ENCODE results near the gene BMPR1B.
"Not testable (repeated sequence)": the region's sequence is repeated elsewhere in the genome, so short reads cannot be mapped to it uniquely, and the experiment has no call there.

BMPR1B gene

DNA sequence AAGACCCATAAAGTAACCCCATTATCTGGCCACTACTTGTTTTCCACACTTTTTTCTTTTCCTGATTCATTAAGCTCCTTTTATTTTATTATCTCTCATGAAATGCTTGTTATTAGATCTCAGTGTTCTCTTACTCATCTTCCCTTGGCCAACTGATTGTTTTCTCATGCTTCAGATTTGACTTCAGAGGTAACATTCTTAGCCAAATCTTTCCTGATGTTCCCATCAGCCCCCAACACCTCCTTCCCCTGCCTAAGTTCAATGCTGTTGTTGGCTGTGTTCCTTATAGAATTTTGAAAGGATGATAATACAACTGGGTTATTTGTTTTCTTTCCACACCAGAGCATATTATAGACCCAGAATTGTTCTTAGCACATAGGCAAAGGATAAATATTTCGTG lies 75.6 kb downstream of the BMPR1B start:
- no peak for DNase-seq (ENCODE audit: low read depth)

DNA sequence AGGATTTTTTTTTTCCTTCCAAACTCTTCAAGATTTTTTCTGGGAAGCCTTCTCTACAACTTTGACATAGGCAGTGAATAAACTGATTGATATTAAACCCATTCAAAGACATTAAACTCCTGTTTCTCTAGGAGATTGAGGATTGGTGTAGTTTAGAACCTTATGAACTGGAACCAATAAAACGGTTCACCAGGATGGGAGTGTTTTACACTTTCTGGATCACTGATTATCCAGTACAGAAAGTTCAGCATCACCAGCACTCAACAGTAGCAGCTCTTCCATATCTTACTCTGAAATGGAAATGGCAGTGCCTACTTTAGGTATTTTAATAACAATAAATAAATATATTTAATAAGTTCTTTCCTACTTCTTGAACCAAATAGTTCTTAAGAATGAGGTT lies 76.7 kb downstream of the BMPR1B start:
- no peak for DNase-seq (ENCODE audit: low read depth)

DNA sequence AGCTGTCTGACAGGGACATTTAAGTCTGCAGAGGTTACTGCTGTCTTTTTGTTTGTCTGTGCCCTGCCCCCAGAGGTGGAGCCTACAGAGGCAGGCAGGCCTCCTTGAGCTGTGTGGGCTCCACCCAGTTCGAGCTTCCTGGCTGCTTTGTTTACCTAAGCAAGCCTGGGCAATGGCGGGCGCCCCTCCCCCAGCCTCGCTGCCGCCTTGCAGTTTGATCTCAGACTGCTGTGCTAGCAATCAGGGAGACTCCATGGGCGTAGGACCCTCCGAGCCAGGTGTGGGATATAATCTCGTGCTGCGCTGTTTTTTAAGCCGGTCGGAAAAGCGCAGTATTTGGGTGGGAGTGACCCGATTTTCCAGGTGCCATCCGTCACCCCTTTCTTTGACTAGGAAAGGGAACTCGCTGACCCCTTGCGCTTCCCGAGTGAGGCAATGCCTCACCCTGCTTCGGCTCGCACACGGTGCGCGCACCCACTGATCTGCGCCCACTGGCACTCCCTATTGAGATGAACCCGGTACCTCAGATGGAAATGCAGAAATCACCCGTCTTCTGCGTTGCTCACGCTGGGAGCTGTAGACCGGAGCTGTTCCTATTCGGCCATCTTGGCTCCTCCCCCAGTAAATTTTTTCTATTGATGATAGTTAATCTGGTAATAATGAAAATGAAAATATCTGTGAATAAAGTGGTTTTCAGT lies 83.6 kb downstream of the BMPR1B start:
- not testable (repeated sequence) for DNase-seq (ENCODE audit: low read depth)

DNA sequence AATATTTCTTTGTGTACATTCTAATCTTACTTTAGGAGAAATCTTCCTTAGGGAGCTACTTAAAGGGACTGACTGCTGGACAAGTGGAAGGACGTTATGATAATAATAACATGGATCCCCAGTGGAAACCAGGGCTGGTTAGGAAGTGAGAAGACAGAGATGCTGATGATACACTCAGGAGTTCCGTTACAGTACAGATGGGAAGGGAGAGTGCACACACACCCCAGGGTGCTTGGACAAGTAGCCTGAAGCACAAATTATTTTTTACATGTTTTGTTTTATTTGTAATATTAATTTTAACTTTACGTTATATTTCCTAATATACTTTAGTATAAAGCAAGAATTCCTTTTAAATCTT lies 84.1 kb downstream of the BMPR1B start:
- no peak for DNase-seq (ENCODE audit: low read depth)

DNA sequence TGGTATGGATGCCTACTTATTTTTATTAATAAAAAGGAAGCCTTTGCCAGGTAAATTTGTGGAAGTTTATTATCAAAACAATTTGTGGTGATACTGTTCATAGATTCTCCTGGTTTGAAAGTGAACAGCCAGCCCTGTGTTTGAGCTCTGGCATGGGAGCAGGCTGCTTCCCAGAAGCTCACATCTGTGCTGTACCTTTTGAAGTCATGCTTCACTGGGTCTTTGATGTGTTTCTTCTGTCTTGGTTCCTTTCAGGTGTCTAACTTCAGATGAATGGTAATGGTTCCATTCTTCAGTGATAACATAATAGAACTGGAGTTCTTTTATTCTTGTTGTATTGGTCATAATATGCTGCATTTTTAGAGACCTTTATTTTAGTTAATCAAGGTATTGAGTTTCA lies 85.5 kb downstream of the BMPR1B start:
- DNase-seq (ENCODE audit: low read depth) = no peak

DNA sequence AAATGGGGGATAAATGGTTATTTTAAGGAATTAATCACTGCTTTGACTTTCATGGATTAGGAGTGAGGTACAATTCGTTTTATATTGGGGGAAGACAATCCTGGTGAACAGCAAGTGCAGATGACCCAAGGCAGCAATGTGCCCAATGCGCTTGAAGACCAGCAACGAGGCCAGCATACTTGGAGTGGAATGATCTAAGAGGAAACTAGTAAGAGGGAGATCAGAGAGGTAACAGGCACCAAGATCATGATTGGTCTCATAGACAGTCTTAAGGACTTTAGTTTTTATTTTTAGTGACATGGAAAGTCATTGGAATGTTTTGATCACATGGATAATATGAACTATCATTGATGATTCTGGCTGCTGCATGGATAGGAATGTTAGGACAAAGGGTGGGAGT lies 90.6 kb downstream of the BMPR1B start:
- DNase-seq (ENCODE audit: low read depth) = no peak

DNA sequence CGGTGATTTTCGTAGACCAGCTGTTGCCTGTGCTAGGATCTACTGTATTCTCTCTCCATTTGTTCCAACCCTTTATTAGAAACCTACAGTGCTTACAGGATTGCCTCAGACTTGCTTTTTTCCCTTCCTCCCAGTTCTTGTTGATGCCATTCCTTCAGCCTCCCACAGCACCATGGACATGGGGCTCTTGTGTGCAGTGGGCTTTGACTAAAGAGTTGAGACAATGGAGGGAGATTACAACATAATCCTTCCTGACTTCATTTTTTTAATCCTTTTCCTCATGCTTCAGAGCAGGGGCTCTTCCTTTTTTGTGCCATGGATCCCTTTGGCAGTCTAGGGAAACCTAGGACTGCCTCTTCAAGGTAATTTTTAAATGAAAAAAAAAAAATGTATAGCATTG lies 92.1 kb downstream of the BMPR1B start:
- no peak for DNase-seq (ENCODE audit: low read depth)

DNA sequence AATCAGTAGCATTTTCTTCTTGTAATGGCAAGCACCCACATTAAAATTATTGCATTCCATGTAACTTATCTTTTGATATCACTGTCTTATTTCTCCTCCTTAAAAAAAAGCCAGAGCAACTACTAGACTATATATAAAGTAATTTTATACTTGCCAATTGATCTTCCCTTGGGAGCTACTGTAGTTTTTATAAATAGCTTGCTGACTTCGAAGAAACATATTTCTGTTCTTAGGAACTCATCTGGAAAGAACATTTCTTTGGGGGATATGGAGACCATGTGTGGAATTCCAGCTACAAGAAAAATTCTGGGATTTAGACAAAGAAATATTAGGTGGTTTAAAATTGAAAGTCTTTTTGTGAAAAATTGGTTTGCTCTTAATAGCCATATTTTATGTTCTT lies 94.9 kb downstream of the BMPR1B start:
- DNase-seq (ENCODE audit: low read depth) = no peak

DNA sequence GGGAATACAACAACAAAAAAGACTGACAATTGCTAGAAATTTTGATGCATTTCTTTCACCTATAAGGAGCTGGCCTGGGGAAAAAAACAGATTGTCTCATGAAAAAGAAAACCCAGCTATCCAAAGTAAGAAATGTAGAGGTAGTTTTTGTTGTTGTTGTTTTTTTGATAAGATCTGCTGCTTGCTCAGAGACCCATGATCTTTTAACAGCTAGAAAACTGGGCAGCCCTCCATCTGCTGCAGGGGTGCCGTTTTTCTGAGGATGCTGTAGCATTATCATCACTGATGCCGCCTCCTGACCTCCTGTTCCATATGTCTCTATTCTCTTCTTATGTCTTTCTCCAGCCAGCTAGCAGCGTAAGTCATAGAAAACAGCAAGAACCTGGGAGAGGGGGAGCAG lies 98.3 kb downstream of the BMPR1B start:
- DNase-seq (ENCODE audit: low read depth) = no peak

DNA sequence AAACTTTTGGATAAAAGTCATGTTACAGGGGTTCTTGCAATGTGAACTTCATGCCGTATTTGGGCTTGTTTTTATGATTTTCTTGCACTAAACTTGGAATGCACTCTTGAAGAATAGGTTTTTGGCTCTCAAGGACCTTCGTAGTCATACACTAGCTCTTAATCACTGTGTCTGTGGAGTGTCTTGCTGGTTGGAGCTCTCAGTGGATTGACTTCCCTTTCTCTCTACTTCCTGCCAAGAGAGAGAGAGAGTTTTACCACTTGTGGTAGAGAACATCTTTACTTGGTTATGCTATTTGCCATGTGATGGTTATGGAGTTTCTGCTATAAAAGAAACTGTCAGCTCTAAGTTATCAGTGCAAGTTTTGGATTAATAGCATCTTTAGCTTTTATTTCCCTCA lies 112.4 kb downstream of the BMPR1B start:
- DNase-seq (ENCODE audit: low read depth) = no peak

DNA sequence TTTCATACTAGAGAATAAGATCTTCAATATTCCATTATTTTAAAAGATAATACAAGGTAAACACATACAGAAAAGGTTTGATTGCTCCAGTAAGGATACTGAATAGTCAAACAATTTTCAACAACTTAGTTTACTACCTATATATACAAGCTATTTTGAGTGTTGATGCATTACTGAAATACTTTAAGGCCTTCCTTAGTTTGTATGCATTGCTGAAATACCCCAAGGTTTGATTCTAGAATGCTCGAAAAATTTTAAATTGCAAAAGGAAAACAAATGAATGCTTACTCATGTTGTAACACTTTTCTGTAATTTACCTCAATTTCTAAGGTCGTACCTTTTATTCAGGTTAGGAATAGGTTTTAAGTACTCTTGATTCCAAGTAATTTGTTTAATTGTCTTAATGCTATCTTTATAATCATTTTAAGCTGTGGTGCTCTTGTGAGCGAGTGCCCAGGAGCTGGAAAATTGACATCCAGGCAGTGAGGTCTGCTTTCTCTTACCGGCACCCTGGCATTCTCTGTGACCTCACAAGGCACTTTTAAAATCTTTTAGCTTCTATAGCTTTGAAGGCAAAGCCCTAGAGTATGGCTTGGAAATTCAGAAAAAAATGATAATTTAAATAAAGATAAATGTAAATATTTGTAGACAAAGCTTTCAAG lies 114.0 kb downstream of the BMPR1B start:
- DNase-seq (ENCODE audit: low read depth) = no peak

DNA sequence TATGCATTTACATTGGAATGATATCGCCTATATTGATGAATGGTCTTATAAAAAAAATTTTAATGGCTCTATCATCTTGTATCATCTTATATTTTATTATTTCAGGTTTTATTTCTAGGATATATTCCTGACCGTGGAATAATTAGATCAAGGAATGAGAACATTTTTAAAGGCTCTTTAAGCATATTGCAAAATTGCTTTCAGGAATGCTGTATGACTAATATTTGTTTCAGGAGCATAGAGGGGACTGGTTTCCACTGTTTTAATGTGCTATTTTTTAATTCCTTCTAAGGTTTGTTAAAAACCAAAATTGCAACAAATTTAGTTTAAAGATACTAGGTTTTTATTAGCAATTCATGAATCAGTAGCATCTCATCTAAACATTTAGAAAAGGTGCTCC lies 120.2 kb downstream of the BMPR1B start:
- no peak for DNase-seq (ENCODE audit: low read depth)

DNA sequence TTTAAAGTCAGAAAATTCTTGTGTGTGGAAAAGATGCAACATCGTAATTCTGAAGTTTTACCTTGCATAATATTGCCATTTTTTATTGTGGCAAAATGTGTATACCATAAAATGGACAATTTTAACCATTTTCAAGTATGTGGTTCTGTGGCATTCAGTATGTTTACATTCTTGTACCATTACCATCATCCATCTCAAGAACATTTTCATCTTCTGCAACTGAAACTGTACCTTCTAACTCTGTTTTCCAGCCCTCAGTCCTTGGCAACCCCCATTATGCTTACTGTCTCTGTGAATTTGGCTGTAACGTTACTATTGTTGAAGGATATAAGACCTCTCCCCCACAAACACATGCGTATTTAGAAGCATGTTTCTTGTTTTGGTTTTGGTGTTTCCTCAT lies 123.2 kb downstream of the BMPR1B start:
- DNase-seq (ENCODE audit: low read depth) = no peak

DNA sequence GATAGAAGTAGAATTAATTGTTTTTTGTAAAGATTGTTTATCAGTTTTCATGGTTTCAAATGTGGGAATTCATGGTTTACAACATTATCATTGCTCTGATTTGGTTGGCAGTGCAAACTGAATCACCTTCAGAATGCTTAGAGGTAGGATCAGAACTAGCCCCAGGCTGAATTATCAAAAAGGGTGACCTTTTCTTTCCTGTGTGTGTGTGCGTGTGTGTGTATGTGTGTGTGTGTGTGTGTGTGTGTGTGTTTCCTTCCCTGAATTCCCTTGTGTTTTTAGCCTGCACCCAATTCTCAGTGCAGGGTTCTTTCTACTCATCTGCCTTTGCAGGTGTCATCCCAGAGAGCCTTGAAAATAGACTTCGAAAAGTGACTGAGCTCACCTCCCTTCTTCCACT lies 125.0 kb downstream of the BMPR1B start:
- no peak for DNase-seq (ENCODE audit: low read depth)

DNA sequence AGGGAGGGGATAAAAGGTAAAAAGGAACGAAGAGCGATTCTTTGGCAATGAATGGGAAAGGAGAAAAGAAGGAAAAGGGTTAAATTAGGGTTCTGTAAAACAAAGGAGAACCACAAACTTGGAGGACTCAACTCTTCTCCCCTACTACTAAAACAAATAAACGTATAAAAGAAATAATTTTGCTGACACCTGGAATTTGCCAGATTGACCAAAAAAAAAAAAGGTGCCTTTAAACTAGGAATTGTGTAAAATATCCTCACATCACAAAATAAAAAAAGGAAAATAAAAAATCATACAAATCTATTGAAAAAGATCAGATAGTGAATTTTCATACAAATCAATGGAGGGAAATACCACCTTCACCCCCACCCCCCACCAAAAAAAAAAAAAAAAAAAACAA lies 129.3 kb downstream of the BMPR1B start:
- no peak for DNase-seq (ENCODE audit: low read depth)

DNA sequence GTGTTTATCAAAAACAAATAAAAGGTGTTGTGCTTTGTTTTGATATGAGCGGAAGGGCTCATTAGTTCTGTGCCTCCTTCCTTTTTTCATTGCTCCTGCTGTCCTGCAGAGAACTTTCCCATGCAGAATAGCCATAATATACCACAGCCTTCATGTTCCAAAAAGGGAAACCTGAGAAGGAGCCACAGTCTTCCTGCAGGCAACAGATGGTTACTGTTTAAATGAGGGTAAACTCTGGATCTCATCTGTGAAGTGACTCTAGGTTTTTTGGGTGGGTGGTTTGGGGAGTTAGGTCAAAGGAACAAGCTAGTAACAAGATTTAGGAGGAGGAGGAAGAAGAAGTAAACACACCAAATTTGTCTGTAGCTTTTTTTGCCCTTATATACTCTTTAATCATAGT lies 131.8 kb downstream of the BMPR1B start:
- DNase-seq (ENCODE audit: low read depth) = no peak

DNA sequence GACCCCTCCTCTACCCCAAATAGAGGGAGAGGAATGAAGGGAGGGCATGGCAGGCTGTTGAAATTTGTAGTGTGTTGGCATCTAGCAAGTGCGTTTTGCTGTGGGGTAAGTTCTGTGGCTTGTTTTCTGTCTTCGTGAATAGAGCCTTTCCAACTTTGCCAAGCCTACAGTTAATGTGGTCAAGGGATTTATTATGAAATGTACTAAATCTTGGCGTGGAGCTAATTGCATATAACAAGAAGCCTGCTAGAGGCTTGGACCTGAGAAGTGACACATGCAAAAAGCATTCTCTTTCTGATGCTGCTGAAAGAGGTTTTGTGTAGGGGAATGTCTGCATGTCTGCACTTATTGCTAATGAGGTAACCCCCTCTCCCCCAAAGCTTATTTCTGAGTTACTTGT lies 132.2 kb downstream of the BMPR1B start:
- no peak for DNase-seq (ENCODE audit: low read depth)

DNA sequence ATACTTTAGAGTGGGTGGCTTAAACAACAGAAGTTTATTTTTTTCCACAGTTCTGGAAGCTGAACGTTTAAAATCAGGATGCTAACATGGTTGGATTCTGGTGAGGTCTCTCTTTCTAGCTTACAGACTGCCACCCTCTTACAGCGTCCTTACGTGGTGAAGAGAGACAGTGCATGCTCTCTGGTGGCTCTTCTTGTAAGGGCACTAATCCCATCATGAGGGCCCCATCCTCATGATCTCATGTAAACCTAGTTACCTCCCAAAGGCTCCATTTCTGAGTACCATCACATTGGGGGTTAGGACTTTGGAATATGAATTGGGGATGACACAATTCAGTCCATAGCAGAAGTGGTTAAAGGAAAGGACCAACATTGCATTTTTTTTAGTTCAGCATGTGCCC lies 132.8 kb downstream of the BMPR1B start:
- DNase-seq (ENCODE audit: low read depth) = no peak

DNA sequence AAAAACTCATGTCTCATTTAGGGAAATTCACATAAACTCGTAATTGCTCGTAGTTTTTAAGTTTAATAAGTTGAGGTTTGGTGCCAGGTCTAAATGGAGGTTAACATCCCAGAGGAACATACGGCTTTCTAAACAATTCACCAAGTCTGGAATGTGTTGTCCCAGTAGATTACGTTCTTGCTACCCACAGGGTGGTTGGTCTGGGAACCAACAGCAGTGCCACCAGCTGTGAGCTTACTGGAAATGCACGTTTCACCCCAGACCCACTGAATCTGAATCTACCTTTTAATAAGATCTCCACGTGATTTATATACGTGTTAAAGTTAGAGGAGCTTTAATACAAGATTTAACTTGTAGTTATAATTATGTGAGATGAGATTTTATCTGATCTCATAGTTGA lies 134.3 kb downstream of the BMPR1B start:
- DNase-seq (ENCODE audit: low read depth) = no peak

DNA sequence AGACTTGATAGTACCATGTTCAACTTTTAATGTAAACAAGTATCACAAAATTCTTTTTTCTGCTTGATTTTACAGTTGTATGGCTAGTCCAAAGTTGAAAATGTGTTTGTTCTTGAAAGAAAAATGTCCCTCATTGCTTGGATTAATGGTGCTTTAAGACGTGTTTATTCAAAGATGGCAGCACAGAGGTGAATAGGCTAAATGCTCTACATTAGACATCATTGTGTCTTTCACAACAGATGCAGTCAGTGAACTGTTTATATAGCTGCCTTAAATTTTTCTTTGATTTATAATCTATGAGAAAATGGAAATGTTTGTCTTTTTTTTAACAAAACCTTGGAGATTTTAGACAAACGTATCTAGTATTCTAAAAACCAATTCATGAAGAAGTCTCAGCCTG lies 137.3 kb downstream of the BMPR1B start:
- no peak for DNase-seq (ENCODE audit: low read depth)

DNA sequence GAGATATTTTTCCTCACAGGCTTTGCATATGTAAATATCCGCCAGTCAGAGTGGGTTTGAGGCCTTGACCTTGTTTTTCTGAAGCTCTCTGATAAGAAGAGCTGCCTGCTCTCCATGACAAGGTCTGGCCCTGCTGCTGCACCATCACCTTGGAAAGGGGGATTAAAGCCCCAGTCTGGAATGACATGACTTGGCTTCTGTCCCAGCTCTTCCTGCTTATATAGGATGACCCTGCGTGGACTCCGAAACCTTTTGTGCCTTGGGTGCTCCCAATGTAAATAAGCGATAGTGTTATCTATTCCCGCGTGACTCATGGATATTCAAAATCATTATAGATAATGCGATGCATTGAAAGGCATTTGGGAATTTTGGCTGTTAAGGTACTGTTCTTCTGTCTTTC lies 139.3 kb downstream of the BMPR1B start:
- no peak for DNase-seq (ENCODE audit: low read depth)

DNA sequence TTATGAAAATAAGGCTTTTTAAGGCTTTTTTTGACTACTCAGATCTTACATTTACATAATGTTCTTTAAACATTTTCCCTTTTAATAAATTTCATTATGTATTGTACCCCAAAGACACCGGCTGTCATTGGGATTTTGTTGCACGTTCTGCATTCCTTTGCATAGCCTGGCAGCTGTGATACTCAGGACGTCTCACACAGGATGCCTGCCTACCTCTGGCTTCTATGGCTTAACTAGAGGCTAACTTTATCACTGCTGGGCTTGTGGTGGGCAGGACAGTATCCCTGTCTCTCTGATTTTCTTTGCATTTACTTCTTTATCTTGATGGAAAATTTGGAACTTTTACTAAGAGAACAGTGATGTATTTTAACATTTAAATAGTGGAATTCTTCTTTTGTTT lies 147.8 kb downstream of the BMPR1B start:
- DNase-seq (ENCODE audit: low read depth) = no peak

DNA sequence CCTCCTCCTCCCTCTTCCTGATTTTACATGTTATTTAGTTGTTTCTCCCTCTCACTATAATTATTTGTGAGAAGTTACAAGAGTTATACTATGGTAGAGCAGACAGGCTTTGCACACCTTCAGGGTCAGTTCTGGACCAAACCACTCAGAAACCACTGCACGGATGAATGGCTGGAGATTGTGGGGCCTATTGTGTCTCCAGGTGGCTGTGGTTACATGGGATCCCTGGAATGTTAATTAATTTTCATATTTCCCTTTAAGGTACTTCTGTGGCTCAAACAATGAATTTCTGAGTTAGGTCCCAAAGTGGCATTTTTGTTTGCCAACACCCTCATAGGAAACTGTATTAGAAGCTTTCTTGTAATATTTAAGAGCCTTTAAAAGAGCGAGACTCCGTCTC lies 151.9 kb downstream of the BMPR1B start:
- no peak for DNase-seq (ENCODE audit: low read depth)

DNA sequence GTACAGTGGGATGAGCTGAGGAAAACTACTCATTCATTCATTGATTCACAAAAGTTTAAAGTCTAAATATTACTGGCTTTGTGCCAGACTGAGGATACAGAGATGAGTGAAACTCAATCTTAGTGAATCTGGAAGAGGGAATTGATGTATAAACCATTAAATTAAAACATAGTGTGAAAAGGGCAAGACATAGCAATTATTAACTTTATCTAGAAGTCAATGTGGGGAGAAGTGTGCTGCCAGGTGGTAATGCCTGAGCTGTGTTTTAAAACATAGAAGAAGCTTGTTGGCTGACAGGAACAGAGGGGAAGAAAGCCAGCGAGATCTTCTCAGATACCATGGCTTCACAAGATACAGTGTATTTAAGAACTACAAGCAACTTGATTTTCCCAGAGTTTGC lies 153.4 kb downstream of the BMPR1B start:
- DNase-seq (ENCODE audit: low read depth) = no peak

All from activated T-cell treated with anti-CD3 and anti-CD28 coated beads for 48 hours (primary cell).